Measurements from ENCODE around the gene SHISA5.

Gene SHISA5

DNA sequence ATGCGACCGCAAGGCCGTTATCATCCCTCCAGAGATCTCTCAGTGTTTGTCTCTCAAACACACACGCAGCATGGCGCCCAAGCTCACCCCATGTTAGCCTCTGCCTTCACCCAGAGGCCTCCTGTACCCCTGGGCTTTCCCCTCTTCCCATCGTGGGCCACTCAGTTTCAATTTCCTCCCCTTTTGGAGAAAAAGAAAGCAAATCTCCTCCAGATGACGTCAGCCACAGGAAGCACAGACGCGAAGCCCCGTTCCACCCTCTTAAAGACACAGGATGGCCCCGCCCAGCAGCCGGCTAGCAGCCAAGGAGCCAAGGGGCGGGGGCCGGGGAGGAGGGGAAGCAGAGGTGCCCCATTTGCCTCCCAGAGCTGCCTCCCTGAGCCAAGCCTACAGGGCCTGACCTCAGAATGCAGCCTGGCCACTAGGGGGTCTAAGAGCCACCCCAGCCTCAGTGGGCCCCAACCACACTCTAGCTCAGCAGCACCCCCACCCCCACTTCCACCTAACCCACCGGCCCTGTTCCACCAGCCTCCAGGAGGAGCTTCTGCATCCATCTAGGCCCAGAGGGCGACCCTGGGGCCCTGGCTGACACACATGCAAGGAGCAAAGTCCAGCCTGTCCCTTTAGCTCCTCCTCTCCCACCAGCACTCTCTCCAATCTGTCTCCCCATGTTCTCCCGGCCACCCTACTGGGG, 30.9 kb downstream of the SHISA5 start:
- Histone ChIP-seq H3K4me3 (ENCODE audit: low read length) (peak overlapping the region; percentile 86), H3K9me3 (ENCODE audit: control insufficient read depth, low read length) (no peaks in the 10 kb centered on the region), H3K27me3 (ENCODE audit: control insufficient read depth, insufficient read depth, low read length) (no peaks in the 10 kb centered on the region), H3K4me1 (ENCODE audit: control insufficient read depth, insufficient read depth, low read length) (peaks cover 33% of the 10 kb centered on the region), H3K9ac (ENCODE audit: low read length) (peak overlapping the region; percentile 93), H3K36me3 (ENCODE audit: control insufficient read depth, insufficient read depth, low read length) (no peaks in the 10 kb centered on the region)

GRCh38 chr3:48472673-48472922, 31.4 kb downstream of the SHISA5 start:
- H3K27me3 ChIP-seq (ENCODE audit: control insufficient read depth, insufficient read depth, low read length), result no peaks in the 10 kb centered on the region
- H3K4me1 ChIP-seq (ENCODE audit: control insufficient read depth, insufficient read depth, low read length), result peaks cover 38% of the 10 kb centered on the region
- no peaks in the 10 kb centered on the region for H3K36me3 ChIP-seq (ENCODE audit: control insufficient read depth, insufficient read depth, low read length)
- peak overlapping the region; percentile 93 for H3K9ac ChIP-seq (ENCODE audit: low read length)
- H3K9me3 ChIP-seq (ENCODE audit: control insufficient read depth, low read length), result no peaks in the 10 kb centered on the region
- H3K4me3 ChIP-seq (ENCODE audit: low read length), result peak overlapping the region; percentile 86

DNA sequence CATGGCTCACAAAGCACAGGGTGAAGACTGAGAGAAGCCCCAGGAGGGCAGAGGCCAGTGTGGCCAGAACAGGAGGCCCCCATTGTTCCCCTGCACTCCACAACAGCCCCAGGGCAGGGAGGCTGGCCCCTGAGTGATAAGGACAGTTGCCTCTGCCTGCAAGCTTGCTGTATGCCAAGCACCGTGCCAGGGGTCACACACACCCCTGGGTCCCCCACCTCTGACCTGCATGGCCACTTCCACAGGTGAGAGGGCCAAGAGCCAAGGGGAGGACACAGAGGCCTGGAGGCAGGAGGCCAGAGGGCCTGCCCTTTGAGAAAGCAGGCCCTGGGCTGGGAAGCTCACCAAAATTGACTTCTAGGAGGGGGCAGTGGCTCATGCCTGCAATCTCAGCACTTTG, 33.7 kb downstream of the SHISA5 start:
- Histone ChIP-seq H3K9ac (ENCODE audit: low read length) (no peak overlapping the region), H3K4me3 (ENCODE audit: low read length) (no peak overlapping the region), H3K36me3 (ENCODE audit: control insufficient read depth, insufficient read depth, low read length) (no peaks in the 10 kb centered on the region), H3K9me3 (ENCODE audit: control insufficient read depth, low read length) (no peaks in the 10 kb centered on the region), H3K4me1 (ENCODE audit: control insufficient read depth, insufficient read depth, low read length) (peaks cover 60% of the 10 kb centered on the region), H3K27me3 (ENCODE audit: control insufficient read depth, insufficient read depth, low read length) (no peaks in the 10 kb centered on the region)

DNA sequence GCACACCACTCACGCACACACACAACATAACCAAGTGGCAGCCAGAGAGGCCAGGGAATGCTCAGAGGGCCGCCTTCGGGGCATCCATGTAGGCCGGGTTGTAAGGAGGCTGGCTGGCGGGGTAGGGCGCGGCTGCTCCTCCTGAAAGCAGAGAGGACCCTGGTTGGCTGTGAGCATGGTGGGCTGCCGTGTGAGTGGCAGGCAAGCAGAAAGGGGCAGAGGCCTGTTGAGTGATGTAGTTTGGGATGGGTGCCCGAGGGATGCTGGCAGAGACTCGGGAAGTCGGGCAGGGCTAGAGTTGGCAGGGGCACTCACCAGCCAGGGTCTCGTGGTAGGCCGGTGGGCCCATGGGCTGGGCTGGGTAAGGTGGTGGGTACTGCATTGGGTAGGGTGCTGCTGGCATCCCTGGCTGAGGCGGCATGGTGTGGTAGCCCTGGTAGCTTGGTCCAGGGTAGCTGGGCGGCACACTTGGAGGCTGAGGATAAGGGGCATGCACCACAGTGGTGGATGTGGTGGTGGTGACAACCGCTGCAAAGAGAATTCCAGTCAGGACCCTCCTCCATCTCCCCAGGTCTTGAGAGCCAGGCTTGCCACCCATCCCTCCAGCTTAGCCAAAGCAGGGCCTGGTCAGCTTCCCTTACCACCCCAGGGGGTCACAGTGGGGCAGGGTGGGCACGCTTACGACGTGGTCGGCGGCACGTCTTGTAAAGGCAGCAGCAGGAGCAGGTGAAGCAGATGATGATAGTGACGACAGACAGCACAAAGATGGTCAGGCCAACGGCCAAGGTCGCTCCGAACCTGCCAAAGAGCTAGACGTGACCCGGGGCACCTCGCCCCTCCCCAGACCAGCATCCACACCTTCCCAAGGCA, 34.7 kb downstream of the SHISA5 start:
- no peak overlapping the region for H3K4me3 ChIP-seq (ENCODE audit: low read length)
- H3K9me3 ChIP-seq (ENCODE audit: control insufficient read depth, low read length), result no peaks in the 10 kb centered on the region
- H3K4me1 ChIP-seq (ENCODE audit: control insufficient read depth, insufficient read depth, low read length), result peaks cover 68% of the 10 kb centered on the region
- no peaks in the 10 kb centered on the region for H3K36me3 ChIP-seq (ENCODE audit: control insufficient read depth, insufficient read depth, low read length)
- peak overlapping the region; percentile 2 for H3K9ac ChIP-seq (ENCODE audit: low read length)
- no peaks in the 10 kb centered on the region for H3K27me3 ChIP-seq (ENCODE audit: control insufficient read depth, insufficient read depth, low read length)

- H3K9me3 ChIP-seq (ENCODE audit: control insufficient read depth, low read length), result no peaks in the 10 kb centered on the region
- no peaks in the 10 kb centered on the region for H3K27me3 ChIP-seq (ENCODE audit: control insufficient read depth, insufficient read depth, low read length)
- peaks cover 63% of the 10 kb centered on the region for H3K4me1 ChIP-seq (ENCODE audit: control insufficient read depth, insufficient read depth, low read length)
- H3K36me3 ChIP-seq (ENCODE audit: control insufficient read depth, insufficient read depth, low read length), result no peaks in the 10 kb centered on the region
- H3K9ac ChIP-seq (ENCODE audit: low read length), result no peak overlapping the region
- no peak overlapping the region for H3K4me3 ChIP-seq (ENCODE audit: low read length)
These were observed 35.6 kb downstream of the SHISA5 start for GRCh38 chr3:48468329-48468731.

GRCh38 chr3:48467473-48468267, 36.3 kb downstream of the SHISA5 start:
- peaks cover 59% of the 10 kb centered on the region for H3K4me1 ChIP-seq (ENCODE audit: control insufficient read depth, insufficient read depth, low read length)

GRCh38 chr3:48467110-48467454, 36.9 kb downstream of the SHISA5 start:
- Histone ChIP-seq H3K4me1 (ENCODE audit: control insufficient read depth, insufficient read depth, low read length) (peaks cover 59% of the 10 kb centered on the region), H3K9ac (ENCODE audit: low read length) (peak overlapping the region; percentile 94), H3K4me3 (ENCODE audit: low read length) (peak overlapping the region; percentile 61), H3K9me3 (ENCODE audit: control insufficient read depth, low read length) (no peaks in the 10 kb centered on the region), H3K36me3 (ENCODE audit: control insufficient read depth, insufficient read depth, low read length) (no peaks in the 10 kb centered on the region), H3K27me3 (ENCODE audit: control insufficient read depth, insufficient read depth, low read length) (no peaks in the 10 kb centered on the region)

More at GRCh38 chr3:48467473-48468267, 36.3 kb downstream of the SHISA5 start:
- no peaks in the 10 kb centered on the region for H3K36me3 ChIP-seq (ENCODE audit: control insufficient read depth, insufficient read depth, low read length)
- H3K4me3 ChIP-seq (ENCODE audit: low read length), result no peak overlapping the region
- no peaks in the 10 kb centered on the region for H3K9me3 ChIP-seq (ENCODE audit: control insufficient read depth, low read length)
- no peaks in the 10 kb centered on the region for H3K27me3 ChIP-seq (ENCODE audit: control insufficient read depth, insufficient read depth, low read length)
- peak overlapping the region; percentile 94 for H3K9ac ChIP-seq (ENCODE audit: low read length)

DNA sequence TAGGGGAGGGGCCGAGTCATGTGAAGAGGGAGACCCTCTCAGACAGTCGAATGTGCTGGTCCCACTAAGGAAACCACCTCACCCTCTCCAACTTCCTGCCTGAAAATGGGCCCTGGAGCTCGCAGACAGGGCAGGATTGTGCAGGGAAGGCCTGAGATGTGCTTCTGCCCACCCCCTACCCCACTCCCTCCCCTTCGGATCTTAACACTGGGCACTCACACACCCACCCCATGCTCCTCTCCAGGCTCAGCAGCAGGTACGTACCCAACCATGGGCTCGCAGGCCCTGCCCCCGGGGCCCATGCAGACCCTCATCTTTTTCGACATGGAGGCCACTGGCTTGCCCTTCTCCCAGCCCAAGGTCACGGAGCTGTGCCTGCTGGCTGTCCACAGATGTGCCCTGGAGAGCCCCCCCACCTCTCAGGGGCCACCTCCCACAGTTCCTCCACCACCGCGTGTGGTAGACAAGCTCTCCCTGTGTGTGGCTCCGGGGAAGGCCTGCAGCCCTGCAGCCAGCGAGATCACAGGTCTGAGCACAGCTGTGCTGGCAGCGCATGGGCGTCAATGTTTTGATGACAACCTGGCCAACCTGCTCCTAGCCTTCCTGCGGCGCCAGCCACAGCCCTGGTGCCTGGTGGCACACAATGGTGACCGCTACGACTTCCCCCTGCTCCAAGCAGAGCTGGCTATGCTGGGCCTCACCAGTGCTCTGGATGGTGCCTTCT, 37.4 kb downstream of the SHISA5 start:
- peak overlapping the region; percentile 94 for H3K9ac ChIP-seq (ENCODE audit: low read length)
- H3K4me1 ChIP-seq (ENCODE audit: control insufficient read depth, insufficient read depth, low read length), result peaks cover 55% of the 10 kb centered on the region
- H3K27me3 ChIP-seq (ENCODE audit: control insufficient read depth, insufficient read depth, low read length), result no peaks in the 10 kb centered on the region
- no peaks in the 10 kb centered on the region for H3K9me3 ChIP-seq (ENCODE audit: control insufficient read depth, low read length)
- H3K4me3 ChIP-seq (ENCODE audit: low read length), result peak overlapping the region; percentile 61
- no peaks in the 10 kb centered on the region for H3K36me3 ChIP-seq (ENCODE audit: control insufficient read depth, insufficient read depth, low read length)

DNA sequence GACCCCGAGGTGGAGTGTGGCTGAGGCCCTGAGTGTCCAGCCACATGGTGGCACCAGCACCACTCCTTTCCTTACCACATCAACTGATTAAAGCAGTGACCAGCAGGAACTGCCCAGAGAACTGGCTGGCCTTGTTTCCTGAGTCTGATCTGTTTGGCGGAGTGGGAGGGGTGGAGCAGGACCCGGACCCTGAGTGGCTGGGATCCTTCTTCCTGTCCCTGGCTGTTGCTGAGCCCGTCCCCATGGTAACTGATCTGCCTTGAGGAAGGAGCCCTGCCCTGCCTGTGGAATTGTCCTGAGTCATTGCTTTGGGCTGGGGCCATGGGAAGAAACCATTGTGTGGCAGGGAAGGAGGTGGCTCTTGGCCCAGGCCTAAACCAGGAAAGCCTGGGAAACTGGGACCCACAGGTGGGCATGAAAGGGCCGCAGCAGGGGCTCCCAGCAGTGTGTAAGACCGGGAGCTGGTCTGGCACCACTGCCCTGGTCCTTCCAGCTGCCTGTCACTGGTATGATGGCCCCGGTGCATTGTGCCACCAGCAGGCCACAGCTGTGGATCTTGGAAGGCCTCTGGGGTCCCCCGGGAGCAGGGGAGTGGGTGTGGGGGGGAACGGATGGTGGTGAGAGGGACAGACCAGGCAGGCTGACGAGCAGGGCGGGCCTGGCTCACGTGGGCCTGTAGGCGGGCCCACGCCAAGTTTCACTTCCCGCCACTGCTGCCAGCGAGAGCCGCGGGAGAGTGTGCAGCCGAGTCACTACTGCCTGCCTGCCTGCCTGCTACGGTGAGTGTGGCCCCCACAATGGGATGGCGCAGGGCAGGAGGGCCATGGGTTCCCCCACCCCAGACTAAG, 38.2 kb downstream of the SHISA5 start:
- no peaks in the 10 kb centered on the region for H3K36me3 ChIP-seq (ENCODE audit: control insufficient read depth, insufficient read depth, low read length)
- no peaks in the 10 kb centered on the region for H3K9me3 ChIP-seq (ENCODE audit: control insufficient read depth, low read length)
- H3K9ac ChIP-seq (ENCODE audit: low read length), result peak overlapping the region; percentile 94
- peak overlapping the region; percentile 61 for H3K4me3 ChIP-seq (ENCODE audit: low read length)
- no peaks in the 10 kb centered on the region for H3K27me3 ChIP-seq (ENCODE audit: control insufficient read depth, insufficient read depth, low read length)
- H3K4me1 ChIP-seq (ENCODE audit: control insufficient read depth, insufficient read depth, low read length), result peaks cover 55% of the 10 kb centered on the region

- Histone ChIP-seq H3K9ac (ENCODE audit: low read length) (peak overlapping the region; percentile 94), H3K4me3 (ENCODE audit: low read length) (no peak overlapping the region), H3K36me3 (ENCODE audit: control insufficient read depth, insufficient read depth, low read length) (no peaks in the 10 kb centered on the region), H3K9me3 (ENCODE audit: control insufficient read depth, low read length) (no peaks in the 10 kb centered on the region), H3K27me3 (ENCODE audit: control insufficient read depth, insufficient read depth, low read length) (no peaks in the 10 kb centered on the region), H3K4me1 (ENCODE audit: control insufficient read depth, insufficient read depth, low read length) (peaks cover 50% of the 10 kb centered on the region)
These were observed 38.8 kb downstream of the SHISA5 start for GRCh38 chr3:48465237-48465530.

- Histone ChIP-seq H3K9me3 (ENCODE audit: control insufficient read depth, low read length) (no peaks in the 10 kb centered on the region), H3K27me3 (ENCODE audit: control insufficient read depth, insufficient read depth, low read length) (no peaks in the 10 kb centered on the region), H3K4me3 (ENCODE audit: low read length) (no peak overlapping the region), H3K36me3 (ENCODE audit: control insufficient read depth, insufficient read depth, low read length) (no peaks in the 10 kb centered on the region), H3K4me1 (ENCODE audit: control insufficient read depth, insufficient read depth, low read length) (peaks cover 46% of the 10 kb centered on the region), H3K9ac (ENCODE audit: low read length) (peak overlapping the region; percentile 94)
These were observed 39.2 kb downstream of the SHISA5 start for GRCh38 chr3:48464713-48465221.
